WI38 (cell line): ENCODE data around the gene GMEB2.
"Not testable (repeated sequence)": the region's sequence is repeated elsewhere in the genome, so short reads cannot be mapped to it uniquely, and the experiment has no call there.

Source experiments
- H3K4me3 ChIP-seq: 2 replicates; pipeline ENCODE4 v1.5.1; 2011; ENCODE audit warnings: low read depth, mild to moderate bottlenecking, control low read depth, low read length
- CTCF ChIP-seq: IDR thresholded peaks from 2 replicates; pipeline ENCODE4 v1.5.1; 2012; ENCODE audit warnings: low read depth, mild to moderate bottlenecking, control low read depth, low read length

The GMEB2 gene

GRCh38 chr20:63626424-63627128 is at the start of gene GMEB2:
Gene GMEB2, minus strand, starts transcription at chr20:63627101. Its CDS starts 7,704 bp downstream, at chr20:63619397.
- peak within 1 kb of the TSS; percentile 94 for H3K4me3 ChIP-seq
- TF ChIP-seq CTCF = no peak

- TF ChIP-seq CTCF = no peak
- no peak overlapping the region for H3K4me3 ChIP-seq
Measured at GRCh38 chr20:63675681-63676368, 48.9 kb upstream of the GMEB2 start.

GRCh38 chr20:63673951-63674350 is 47.0 kb upstream of the GMEB2 start:
- H3K4me3 ChIP-seq = no peak overlapping the region
- no peak for TF ChIP-seq CTCF

- TF ChIP-seq CTCF = no peak
- no peak overlapping the region for H3K4me3 ChIP-seq
Measured at GRCh38 chr20:63672666-63673065, 45.8 kb upstream of the GMEB2 start.

- H3K4me3 ChIP-seq = not testable (repeated sequence)
Measured at GRCh38 chr20:63671695-63672094, 44.8 kb upstream of the GMEB2 start.

GRCh38 chr20:63668351-63668750 is 41.5 kb upstream of the GMEB2 start:
- TF ChIP-seq CTCF = no peak
- H3K4me3 ChIP-seq = no peak overlapping the region

GRCh38 chr20:63667858-63668257 is 41.0 kb upstream of the GMEB2 start:
- TF ChIP-seq CTCF = no peak
- H3K4me3 ChIP-seq = no peak overlapping the region
